CD4-positive, alpha-beta T cell treated with Interleukin-1 beta for 1 hour (primary cell): ENCODE data around the gene MRFAP1L1.

Source experiments
- DNase-seq, 2 donors: peaks; one replicate each; pipeline ENCODE4 v3.0.0-alpha.2; 2020 to 2022

MRFAP1L1 gene

DNA sequence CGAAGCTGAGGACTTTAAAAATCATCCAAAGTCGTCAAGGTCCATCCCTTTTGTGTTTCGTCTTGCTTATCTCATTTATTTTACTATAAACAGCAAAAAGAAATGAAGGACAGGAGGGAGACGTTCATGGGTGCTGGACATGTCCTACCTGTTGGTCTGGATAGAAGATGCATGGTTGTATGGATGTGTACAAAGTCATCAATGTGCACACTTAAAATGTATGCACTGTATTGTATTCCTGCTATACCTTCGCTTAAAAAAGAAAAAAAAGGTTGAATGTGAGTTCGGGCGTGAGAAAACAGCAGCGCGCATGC, 6.0 kb upstream of the MRFAP1L1 start:
- DNase-seq: no peak

DNA sequence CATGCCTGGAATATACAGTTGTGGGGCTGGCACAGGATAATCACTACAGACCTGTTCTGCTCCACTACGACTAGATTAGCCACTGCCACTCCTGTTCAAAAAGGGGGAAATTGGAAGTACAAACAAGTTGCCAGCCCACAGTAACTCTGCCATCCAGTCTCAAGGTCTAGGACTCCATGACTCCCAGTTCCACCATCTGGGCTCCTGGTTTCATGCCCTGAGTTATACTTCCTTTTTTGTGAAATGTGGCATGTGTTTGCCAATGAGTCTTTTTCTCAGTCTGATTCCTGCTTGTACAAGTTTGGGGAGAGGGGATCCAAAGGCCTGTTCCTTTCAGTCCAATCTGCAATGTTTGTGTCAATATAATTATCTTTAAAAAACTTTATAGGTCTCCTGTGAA, 5.3 kb upstream of the MRFAP1L1 start:
- DNase-seq: no peak

DNA sequence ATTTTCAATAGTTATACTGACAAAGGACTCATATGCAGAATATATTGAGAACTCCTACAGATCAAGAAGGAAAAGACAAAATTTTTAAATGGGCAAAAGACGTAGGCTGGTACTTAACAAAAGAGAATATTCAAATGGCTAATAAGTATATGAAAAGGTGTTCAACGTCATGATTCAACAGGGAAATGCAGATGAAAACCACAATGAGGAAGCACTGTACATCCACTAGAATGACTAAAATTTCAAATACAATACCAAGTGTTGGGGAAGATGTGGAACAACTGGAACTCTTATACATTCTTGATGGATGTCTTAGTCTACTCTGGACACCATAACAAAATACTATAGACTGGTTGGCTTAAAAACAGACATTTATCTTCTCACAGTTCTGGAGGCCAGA, 1.3 kb upstream of the MRFAP1L1 start:
- no peak for DNase-seq

DNA sequence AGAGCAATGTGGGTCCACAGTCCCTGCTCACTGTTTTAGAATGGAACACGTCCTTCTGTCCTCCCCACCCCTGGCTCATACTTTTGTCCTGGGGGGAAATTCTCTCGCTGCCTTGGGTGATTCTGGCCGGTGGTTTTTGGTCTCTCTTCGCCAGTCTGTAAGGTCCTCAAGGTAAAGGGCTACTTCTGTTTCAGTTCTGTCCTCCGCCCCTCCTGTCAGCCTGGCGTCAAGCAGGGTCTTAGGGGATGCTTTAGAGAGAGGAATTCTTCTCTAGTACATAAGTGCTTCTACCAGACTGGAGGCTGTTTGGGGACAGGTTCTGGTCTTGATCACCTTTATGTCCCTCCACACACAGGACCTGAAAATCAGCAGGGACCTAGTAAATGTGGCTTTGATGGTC, 617 bp upstream of the MRFAP1L1 start:
- DNase-seq: no peak

DNA sequence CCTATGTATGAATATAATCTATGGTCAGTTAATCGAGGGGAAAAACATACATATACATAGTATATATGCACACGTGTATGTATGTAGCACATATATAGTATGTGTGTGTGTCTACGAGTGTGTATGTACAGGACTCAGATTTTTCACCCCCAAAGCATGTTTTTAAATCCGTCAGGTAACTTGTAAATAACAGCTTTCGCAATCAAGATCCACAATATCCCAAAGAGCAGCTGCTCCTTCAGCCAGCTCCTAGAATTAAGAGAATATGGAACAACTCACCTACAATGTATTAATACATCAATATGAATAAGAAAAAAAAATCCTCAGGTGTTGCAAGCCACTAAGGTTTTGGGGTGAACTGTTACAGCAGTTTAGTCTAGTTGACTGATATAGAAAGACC, 3.5 kb downstream of the MRFAP1L1 start:
- DNase-seq: no peak

DNA sequence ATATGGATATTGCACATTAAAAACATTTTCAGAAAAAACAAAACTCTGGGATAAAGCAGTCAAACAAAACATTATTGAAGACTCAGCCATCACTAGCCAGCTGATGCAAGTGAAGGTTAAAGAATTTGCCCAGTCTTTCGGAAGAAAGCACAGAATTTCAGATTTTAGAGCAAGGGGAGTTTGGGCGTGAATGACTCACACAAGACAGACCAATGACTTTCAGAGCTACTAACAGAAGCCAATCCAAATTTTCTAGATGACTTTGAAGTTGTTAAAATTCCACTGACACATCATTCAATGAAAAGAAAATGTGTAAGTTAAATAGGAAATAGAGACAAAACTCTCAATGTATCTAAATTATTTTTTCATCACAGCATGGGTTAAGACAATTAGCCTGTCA, 4.0 kb downstream of the MRFAP1L1 start:
- no peak for DNase-seq

DNA sequence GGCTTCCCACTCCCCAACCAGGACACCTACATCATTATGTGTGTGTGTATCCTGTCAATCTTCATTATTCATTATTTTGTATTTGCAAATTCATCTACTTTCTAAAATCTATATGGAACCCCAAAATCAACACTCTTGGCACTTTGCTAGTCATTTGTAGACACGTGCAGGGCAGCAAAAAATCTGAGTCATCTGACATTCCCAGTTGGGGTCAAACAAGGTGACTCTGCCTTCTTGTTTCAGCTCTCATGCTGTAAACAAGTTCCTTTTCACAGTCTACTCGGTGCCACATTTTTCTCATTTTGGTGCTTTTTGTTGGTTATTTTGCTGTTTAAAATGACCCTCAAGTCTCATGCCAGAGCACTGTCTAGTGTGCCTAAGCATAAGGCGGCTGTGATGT, 5.9 kb downstream of the MRFAP1L1 start:
- DNase-seq: no peak

DNA sequence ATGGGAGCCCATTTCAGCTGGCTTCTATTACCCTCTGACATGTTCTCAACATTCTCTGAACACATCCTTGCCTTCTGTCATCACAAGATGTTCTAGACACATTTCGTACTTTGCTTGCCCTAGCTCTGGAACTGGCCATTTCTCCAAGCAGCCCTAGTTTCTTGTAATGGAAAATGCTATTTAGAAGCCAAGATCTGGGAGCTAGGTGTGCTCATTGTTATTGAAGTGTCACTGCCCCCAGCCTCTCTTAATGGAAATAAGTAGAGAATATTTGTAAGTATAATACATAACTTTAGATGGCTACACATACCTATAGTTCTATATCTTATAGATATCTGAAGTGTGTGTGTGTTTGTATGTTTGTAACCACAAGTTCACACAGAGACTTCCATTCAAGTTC, 6.9 kb downstream of the MRFAP1L1 start:
- DNase-seq: no peak

DNA sequence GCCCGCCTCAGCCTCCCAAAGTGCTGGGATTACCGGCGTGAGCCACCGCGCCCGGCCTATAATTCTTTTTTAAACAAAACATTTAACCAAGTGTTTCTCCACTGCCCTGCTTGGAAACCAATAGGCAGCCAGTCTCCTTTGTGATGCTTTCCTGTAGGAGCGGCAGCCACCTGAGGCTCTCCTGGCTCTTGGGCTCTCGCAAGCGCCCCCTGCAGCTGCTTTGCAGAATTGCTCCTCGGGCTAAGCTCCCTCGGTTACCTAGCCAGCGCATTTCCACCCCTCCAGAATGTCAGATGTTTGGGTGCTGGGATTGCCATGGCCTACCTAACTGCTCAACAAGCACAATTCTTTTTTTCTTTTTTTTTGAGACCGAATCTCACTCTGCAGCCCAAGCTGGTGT, 8.3 kb downstream of the MRFAP1L1 start:
- peak; percentile 29 to 58 for DNase-seq

DNA sequence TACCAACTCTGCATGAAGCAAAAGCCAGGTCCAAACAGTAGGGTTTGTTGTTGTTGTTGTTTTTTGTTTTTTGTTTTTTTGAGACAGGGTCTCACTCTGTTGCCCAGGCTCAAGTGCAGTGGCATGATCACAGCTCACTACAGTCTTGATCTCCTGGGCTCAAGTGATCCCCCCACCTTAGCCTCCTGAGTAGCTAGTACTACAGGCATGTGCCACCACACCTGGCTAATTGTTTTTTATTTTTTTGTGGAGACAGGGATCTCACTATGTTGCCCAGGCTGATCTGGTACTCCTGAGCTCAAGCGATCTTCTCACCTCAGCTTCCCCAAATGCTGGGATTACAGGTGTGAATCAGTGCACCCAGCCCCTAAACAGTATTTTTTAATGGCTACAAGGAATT, 9.8 kb downstream of the MRFAP1L1 start:
- DNase-seq: no peak

DNA sequence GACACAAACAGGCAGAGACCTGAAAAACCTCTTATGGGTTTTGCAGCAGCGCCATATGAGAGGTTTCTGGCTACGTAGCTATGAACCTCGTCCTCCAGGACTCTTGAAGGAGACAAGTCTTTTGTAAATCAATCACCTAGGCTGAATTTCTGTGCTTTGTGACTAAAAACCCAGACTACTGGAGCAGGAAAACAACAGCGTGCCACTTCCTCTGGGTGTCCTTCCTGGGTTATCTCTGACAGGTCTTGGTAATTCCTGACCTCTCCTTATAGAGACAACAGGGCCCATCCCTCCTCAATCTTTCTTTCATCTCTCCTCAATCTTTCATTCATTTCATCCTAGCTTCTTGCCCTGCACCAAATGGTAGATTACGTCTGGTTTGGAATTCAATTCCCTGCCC, 10.3 kb downstream of the MRFAP1L1 start:
- DNase-seq: no peak

DNA sequence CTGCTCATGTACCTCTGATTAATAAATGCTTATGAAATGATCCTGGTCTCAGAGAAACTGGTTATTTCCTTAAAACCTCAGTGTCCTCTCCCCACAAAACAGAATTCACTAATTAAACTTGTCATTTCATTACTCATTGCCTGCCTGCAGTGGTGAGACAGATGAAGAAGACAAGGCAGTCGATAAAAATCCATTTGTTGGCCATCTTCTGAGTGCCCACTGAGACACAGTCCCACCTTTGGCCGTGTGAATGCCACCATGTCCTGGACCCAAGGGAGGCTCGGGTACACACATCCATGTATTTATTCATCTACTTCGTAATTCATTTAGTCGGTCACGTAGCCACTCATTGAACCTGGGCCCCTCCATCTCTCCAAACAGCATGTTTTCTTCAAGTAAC, 12.5 kb downstream of the MRFAP1L1 start:
- no peak for DNase-seq

DNA sequence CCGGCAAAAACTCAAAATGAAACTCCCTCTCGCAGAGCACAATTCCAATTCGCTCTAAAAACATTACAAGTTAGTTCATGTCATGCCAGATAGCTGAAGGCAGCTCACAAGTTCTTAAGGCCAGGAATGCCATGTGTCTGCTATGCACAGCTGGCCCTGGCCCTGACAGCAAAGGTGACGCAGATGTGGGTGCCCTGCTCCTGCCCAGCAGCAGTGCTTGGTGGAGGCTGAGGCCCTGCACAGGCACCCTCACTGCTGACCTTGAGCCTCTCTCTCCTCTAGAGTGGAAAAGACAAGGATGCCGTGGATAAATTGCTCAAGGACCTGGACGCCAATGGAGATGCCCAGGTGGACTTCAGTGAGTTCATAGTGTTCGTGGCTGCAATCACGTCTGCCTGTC, 13.1 kb downstream of the MRFAP1L1 start:
- DNase-seq: no peak

DNA sequence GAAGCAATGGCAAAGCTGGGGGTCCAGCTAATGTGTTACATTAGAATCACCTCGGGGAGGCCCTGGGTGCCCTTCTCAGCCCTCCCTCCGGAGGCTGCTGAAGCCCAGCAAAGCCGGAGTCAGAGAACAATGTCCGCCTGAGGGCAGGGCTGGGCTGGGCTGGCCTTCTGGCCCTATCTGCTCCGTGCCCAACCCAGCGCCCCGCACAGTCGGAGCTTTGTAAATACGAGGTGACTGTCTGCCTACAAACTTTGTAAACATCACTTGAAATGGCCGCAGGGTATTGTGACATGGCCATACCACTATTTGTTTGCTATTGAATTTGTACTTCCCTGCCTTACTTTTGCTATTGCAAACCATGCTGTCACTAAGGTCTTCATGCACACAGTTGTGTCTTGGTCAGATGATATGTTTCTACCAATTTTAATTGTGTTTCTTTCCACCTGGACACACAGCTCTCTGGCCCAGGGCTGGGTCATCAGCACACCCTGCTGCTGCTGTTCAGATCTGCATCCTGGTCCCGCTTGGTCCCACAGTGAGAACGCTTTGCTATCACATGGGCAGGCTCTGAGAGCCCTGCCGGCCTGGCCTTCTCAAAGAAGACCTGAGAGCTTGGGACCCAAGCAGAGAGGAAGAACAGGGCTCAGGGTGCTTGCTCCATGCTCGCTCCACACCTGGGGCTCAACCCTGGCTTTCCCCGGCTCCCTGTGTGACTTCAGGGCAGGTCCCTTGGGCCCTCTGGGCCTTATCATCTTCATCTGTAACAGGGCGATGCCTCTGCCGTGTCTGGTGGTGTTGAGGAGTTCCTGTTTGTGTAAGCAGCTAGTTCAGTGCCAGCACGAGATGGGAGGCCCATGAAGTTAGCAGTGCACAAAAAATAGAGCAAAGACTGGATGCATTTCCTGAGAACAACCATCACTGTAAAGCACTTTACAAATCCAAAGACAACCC, 13.7 kb downstream of the MRFAP1L1 start:
- DNase-seq: peak; percentile 63 to 69

DNA sequence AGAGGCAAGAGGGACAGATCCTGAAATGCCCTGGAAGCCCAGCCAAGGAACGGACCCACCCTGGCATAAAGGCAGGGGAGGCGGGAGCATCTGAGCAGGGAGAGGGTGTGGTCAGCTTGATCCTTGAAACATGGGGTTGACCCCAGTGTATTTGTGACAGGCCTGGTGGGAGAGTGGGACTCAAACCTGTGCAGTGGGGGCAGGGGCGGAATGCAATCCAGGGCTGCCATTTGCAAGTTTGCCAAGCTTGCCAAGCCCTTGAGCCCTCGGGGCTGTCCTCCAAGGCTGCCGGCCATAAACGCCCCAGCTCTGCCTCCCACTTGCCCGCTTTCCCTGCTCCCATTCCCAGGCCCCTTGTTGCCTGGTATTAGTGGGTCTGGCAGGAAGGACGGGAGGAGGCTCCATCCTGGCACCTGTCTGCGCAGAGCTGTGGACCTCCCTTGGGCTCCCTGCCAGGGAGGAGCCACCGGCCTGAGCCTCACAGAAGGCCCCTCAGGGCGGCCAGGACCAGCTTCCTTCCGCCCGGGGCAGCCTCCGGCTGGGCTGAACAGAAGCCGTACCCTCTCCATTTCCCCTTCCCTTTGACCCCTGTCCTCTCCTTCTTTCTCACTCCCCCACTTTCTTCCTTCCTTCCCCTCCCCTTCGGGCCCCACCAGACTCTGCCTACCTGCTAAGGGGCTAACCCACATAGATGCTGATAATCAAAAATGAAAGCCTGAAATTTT, 15.3 kb downstream of the MRFAP1L1 start:
- peak; percentile 29 to 40 for DNase-seq

DNA sequence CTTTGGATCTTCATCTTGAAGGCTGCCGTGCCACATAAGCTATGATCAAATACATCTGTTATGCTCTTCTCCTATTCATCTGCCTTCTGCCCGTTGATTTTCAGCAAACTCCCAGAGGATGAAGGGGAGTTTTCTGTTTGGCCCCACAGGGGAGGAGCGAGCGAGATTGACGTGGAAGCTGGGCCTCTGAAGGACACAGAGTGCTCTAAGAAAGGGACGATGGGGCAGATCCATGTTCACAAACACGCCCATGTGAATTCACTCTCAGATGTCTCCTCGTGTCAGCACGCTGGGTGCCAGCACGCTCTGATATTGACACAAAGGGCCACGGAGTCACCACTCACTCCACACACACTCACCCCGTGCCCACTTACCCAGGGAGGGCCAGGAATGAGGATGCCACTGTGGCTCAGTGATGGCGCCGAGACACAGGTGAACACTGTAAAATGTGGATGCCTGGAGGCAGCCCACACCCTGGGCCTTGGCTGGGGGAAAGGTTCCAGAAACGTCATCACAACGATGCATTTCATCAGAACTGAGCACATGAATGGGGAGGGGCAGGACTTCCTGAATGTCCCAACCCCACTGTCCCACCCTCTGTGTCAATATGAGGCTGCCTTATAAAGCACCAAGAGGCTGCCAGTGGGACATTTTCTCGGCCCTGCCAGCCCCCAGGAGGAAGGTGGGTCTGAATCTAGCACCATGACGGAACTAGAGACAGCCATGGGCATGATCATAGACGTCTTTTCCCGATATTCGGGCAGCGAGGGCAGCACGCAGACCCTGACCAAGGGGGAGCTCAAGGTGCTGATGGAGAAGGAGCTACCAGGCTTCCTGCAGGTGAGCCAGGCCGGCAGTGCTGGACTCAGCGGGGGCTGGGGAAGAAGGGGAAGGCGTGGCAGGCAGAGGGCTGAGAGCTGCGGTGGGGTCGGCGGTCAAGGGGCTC, 16.2 kb downstream of the MRFAP1L1 start, which contains the start of gene S100P:
S100P (plus strand) TSS at position 648 of the 946 bp plus-strand sequence; CDS start at position 703, 55 bp downstream.
- no peak for DNase-seq

DNA sequence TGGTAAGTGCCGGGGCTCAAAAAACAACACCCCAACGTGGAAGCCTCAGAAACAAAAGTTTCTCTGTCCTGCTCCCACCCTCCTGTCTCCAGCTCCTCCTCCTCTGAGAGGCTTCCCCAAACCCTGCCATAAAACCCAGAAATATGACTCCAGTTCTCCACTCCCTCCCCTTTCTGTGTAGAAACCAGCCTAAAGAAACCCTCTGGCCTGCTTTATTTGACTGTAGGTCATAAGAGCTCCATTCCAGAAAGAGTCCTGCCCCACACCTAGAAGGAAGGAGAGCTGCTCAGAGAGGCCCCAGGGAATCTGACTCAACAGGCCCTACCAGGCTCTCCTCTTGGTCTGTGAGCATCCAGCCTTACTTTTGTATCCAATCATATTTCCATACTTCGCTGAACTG, 16.9 kb downstream of the MRFAP1L1 start:
- no peak for DNase-seq

DNA sequence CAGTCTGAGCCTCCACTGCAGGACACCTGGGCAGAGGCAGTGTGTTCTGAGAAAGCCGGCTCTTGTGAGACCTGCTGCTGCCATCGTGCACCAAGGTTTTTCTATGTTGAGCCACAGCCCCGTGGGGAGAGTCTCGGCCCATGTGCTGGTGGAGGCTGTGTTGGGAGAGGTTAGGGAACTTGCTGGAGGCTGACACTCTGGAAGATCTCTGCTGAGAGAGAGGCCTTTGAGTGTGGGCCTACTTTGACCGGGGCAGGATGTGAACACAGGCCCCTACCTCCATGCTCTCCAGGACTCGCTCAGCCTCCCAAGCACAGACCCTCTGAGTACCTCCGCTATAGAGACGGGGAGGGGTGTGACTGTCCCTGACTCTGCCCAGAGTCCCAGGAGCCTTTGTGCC, 17.3 kb downstream of the MRFAP1L1 start:
- DNase-seq: no peak

DNA sequence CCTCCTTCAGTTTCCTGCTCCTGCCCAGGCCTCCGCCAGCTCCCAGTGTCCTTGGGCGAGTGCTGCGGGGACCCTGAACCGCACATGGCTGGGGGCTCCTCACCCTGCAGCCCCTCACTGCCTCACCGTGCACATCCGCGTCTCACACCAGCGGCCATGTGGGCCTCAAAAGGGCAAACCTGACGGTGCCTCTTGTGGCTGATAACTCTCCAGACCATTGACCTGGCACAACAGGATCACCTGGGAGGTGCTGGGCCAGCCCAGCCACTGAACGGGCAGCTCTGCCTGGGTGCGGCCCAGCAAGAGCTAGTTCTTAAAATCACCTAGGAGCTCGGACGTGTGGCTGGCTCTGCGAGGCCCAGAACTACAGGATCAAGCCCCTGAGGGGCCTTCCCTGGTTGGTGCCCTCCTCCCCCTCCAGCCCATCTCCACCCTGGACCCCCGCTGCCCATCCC, 20.1 kb downstream of the MRFAP1L1 start:
- no peak for DNase-seq

DNA sequence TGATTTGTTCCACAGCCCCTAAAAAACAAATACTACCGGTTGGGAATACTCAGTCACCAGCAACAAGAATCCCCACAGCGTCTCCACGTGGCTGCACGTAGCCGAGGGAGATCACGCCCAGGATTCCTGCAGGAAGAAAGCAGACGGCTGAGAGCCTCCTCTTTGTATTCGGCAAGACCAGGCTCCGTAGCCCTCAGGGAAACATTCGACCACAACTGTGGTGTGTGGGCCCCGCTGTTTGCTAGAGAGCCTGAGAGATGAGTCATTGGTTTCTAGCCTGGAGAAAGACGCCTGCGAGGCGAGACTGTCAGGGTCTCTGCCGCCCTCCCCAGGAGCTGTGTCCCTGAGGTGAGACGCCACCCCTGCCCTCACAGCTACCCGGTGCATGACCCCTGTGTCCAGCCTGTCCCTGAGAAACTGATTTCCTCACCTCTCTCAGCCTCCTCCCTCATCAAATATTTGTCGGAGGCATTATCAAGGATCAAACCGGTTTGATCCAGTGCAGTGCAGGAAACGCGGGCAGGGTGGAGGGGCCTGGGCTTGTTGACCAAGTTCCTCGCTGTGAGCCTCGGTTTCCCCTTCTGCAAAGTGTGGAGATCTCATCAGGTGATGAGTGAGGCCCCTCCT, 20.7 kb downstream of the MRFAP1L1 start:
- DNase-seq: peak; percentile 59 to 68

DNA sequence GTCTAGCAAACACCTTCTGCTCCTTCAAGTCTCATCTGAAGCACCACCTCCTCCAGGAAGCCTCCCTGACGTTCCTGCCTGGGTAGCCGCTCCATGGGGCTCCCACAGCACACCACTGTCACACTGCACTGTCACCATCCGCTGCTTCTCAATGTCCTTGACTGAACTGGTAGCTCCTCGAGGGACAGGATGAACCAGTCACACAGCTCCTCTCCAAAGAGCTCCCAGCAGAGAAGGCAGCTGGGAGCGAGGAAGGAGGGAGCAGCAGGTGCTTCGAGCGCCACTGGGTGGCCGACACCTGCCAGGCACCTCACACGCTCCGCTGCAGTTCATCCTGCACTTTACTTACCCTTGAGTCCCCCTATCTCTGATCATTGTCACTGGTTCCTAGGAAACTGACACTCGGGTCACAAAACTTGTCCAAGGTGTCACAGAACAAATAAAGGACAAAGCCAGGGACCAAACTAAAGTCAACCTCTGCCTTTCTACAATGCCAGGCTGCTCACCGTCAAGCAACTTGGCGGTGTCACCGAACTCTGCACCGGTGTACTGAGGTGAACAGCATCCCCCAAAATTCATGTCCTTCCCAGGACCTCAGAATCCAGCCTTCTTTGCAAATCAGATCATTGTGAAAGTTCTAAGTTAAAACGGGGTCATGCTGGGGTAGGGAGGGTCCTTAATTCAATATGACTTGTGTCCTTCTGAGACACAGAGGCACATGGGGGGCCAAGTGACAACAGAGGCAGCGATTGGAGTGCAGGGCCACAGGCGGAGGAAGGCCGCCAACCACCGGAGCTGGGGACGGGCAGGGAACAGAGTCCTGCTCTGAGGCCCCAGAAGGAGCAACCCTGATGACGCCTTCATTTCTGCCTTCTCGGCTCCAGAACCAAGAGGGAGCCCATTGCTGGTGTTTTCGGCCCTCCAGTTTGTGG, 21.5 kb downstream of the MRFAP1L1 start:
- DNase-seq: no peak
